ENCODE measurements around the gene TPD52L3.

The TPD52L3 gene

GRCh38 chr9:6328103-6328502 is at the start of gene TPD52L3:
TSS of gene TPD52L3 (plus strand) at chr9:6328375. CDS start at chr9:6328596, 221 bp downstream.
- no peak for DNase-seq

DNA sequence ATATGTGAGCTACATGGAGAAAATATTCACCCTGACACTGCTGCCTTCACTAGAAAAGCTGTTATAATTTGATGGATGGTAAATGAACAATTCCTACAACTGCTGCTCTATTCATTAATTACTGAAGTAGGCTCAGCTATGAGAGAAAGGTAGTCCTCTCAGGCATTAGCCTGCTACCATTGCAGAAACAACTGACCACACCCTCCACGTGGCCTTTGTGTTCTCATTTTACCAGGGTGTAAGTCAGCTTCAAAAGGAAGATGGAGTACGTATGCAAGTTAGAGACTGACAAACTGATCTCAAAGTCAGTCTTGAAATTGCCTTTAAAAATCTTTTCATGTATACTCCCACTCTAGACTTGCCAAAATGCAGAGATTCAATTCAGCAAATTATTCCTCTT is 26.3 kb upstream of the TPD52L3 start:
- no peak for DNase-seq

GRCh38 chr9:6302417-6302816 is 25.8 kb upstream of the TPD52L3 start:
- no peak for DNase-seq

DNA sequence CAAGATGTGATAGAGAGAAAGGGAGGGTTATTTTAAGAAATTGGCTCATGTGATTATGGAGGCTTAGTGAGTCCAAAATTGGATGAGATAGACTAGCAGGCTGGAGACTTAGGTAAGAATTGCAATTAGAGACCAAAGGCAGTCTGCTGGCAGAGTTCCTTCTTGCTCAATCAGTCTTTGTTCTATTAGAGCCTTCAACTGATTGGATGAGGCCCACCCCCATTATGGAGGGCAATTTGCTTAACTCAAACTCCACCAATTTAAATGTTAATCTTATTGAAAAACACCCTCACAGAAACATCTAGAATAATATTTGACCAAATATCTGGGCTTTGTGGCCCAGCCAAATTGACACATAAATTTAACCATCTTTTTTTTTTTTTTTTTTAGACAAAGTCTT is 23.9 kb upstream of the TPD52L3 start:
- no peak for DNase-seq

GRCh38 chr9:6305954-6306563 is 22.1 kb upstream of the TPD52L3 start:
- DNase-seq: peak; percentile 37

DNA sequence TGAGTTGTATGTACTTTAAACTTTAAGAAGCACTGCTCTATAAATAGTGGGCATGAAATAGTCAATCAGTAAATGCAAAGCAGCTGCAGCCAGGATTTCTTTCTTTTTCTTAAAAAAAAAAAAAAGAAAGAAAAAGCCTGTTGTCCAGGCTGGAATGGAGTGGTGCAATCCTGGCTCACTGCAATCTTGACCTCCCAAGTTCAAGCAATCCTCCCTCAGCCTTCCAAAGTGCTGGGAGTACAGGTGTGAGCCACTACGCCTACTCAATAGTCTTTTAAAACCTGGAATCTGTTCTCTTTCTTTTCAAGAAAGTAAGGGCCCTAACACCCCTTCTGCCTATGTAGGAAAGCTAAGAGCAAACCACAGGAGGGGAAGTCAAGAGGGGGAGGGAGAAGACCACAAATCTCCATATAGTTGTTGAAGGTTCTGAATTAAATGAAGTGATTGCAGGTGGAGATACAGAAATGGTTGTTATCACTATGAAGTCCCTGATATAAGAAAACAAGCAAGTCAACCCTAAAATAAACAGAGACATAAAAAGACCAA is 20.6 kb upstream of the TPD52L3 start:
- DNase-seq: no peak

DNA sequence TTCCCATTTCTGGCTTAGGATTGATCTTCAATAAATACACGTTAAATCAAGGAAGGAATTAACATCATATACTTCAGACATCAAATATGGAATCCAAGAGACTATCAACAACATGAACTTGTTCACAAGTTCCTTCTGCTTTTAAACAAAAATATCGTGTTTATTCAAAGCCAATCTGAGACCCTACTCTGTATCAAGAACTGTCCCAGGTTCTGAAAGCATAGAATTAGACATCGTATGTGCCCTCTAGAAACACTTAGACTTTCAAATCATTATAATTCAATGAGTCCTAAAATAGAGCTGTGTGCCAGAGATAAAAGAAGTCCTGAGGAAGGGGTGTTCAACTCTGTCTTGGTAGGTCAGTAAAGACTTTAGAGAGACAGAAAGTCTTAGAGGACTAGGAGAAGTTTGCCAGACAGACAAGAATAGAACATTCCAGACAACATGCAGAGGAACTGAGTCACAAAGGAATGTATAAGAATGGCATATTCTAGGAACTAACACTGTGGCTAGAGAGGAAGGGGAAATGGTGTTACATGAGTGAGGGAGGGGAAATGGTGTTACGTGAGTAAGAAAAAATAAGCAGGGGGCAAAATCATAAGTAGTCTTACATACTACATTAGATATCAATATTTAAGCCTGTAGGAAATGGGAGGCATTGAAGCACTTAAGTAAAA is 2.9 kb downstream of the TPD52L3 start:
- no peak for DNase-seq

- no peak for DNase-seq
Measured at GRCh38 chr9:6334305-6334704, 6.1 kb downstream of the TPD52L3 start.

DNA sequence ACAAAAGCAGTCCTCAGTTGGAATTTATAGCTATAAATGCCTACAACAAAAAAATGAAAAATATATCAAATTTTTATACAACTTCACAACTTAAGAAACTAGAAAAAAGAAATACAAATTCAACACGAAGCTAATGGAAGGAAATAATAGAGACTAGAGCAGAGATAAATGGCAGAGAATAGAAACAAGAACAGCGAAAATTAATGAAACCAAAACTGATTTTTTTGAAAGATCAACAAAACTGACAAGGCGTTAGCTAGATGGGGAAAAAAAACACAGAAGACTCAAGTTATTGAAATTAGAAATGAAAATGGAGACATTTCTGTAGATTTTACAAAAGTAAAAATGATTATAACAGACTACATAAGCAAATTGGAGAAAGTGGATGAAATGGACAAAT is 20.6 kb downstream of the TPD52L3 start:
- no peak for DNase-seq

DNA sequence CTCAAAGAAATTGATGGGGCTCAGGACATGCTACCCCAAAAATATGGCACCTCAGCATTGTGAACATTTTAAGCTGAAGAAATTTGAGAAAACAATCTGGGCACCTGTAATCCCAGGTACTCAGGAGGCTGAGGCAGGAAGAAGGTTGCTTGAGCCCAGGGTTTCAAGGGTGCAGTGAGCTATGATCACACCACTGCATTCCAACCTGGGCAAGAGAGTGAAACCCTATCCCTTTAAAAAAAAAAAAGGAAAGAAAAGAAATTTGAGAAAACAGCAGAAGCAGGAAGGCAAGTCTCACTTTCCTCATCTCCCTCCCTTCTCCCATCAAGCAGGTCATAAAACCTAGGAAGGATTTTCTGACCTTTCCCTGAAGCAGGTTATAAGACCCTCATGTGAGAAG is 23.6 kb downstream of the TPD52L3 start:
- no peak for DNase-seq

DNA sequence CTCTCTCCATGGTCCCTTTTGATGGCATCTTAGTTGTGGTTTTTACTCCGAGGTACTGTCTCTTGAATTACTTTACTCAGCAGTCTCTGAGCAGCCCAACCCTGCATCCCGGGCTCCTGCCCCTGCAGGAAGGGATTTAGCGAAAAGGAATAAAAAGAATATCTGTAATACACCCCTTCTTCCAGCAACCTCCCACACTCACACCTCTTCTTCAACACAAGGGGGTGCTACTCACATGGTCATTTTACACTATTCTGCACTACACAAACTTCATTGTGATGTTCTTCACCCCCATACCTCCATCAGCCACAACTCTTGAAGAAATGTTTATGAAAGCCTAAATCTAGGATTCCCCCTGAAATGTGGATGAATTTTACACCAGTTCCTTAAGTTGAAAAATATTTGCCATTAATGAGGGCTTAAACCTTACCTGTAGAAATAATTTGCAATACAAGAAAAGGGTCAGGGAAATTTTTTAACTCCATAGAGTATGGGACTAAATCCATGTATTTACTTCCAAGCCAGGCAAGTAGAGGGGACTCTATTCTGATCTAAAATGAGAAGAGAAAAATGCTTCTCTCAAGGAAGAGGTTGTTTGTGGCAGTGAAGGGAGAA is 26.0 kb downstream of the TPD52L3 start:
- peak; percentile 24 for DNase-seq

DNA sequence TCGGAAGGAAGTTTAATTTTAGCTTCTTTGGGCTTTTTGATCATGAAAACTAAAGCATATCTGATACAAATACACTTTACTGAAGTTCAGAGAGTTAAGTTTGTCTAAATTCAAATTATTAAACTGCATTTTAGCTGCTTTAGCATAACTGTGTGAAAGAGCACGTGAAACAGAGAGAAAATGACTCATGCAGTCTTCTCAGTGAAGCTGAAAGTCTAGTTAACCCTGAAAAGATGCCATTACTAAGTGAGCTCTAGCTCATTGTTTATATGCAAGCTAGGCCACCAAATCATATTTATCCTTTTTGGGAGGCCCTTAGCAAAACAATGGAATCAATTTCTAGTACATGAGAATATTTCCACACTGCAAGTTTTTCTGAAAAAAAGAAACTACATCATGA is 27.6 kb downstream of the TPD52L3 start:
- no peak for DNase-seq

DNA sequence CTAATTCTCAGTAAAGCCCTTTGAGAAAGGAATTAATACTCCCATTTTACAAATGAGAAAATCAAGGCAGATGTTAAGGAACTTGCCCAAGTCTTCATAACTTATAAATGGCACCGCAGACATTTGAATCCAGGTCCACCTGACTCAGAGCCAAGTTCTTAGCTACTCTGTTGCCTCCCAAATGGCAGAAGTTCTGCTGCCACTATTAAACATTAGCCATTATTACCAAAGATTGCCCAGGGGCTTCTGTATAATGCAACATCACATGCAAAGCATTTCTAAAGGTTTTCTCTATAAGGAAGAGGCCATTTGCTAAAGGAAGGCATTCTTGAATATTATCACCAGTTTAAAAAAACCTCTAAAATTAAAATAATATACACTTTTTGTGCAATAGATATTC is 28.3 kb downstream of the TPD52L3 start:
- DNase-seq: no peak

DNA sequence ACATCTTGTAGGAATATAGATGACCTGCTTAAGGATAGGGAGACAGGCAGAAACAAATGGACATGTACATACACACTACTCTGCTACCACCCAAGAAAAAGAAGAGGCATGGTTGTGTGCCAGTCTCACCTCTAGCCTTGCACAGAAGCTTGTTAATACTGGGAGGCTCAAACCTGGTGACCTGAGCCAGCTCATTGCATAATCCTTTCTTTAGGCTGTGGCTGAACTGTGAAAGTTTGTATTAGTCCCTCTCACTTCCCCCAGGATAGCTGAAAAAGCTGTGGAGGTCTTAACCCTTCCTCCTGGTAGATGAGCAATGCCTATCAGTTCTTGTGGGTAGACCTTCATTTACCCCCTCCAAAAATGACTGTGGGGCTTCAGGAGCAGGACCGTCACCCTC is 28.7 kb downstream of the TPD52L3 start:
- DNase-seq: no peak

DNA sequence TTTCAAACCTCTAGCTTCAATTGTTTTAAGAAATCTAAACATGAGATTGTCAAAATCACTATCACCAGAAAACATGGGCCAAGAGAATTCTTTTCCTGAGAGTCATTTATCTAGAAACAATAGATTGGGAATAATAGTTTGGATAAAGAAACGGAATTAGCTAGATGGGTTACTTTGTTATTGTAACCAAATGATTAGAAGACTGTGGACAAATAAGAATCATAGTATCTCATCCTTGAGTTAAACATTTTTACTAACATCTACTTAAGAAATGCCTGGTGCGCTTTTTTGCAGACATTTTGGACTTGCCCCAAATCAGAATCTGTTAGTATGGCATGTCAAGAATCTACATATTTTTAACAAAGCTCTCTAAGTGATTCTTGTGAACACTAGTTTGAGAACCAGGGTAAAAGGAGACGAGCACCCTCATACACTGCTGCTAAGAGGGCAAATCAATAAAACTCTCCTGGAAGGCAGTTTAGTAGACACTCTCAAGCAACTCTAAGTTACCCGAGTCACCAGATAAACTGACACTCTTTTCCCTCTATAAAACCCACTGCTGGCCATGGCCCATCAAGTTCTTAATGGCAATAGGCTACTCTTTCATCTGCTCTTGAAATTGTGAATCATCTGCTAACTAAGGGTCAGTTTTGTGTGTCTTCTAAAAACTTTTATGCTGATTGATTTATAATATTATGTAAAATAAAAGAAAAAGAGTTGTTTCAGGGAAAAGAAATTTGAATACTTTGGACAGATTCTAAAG is 39.1 kb downstream of the TPD52L3 start:
- no peak for DNase-seq

DNA sequence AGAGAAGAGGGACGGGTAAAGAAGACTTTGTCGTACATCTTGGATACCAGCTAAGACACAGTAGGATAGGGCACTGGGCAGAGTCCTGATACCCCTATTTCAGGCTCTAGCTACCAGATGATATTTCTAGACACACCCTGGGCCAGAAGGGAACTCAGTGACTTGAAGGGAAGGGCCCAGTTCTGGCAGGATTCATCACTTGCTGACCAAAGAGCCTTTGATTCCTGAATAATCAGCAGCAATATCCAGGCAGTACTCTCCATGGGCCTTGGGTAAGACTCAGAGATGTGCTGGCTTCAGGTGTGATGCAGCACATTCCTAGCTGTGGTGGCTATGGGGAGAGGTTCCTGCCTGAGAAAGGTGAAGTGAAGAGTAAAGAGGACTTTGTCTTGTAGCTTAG is 40.7 kb downstream of the TPD52L3 start:
- no peak for DNase-seq

Data from NCI-H774 (cell line).